GM18868 (cell line): ENCODE results near the gene PSKH1.
A peak's percentile ranks its signal among the peaks of the same experiment; 100 is the strongest.
"Not testable (repeated sequence)": the region's sequence is repeated elsewhere in the genome, so short reads cannot be mapped to it uniquely, and the experiment has no call there.

ENCODE experiments used
- ATAC-seq: cut with Tn5 transposase; IDR thresholded peaks from one replicate; pipeline ENCODE4 v1.9.1; 2021; ENCODE audit warnings: mild to moderate bottlenecking, moderate library complexity; ENCODE audit not compliant: unreplicated experiment

Gene PSKH1

GRCh38 chr16:67892899-67893742 lies at the start of gene PSKH1:
Gene PSKH1 (plus strand): TSS chr16:67893254. CDS start chr16:67908750, 15,496 bp downstream.
- peak; percentile 95 for ATAC-seq

DNA sequence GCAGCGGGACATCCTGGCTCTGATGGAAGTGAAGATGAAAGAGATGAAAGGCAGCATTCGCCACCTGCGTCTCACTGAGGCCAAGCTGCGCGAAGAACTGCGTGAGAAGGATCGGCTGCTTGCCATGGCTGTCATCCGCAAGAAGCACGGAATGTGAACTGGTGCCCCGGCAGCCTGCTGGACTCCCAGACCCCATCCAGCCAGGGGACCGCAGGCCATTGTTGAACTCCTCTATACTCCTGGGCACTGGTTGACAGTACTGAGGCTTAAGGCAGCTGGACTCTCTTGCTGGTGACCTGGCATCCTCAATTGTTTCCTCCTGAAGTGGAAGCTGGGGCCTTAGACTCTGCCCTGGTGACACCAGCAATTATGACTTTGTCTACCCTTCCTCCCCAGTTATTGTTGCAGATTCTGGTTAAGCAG lies 49.7 kb upstream of the PSKH1 start:
- ATAC-seq, result no peak

- no peak for ATAC-seq
These were observed 48.6 kb upstream of the PSKH1 start for GRCh38 chr16:67844497-67844896.

DNA sequence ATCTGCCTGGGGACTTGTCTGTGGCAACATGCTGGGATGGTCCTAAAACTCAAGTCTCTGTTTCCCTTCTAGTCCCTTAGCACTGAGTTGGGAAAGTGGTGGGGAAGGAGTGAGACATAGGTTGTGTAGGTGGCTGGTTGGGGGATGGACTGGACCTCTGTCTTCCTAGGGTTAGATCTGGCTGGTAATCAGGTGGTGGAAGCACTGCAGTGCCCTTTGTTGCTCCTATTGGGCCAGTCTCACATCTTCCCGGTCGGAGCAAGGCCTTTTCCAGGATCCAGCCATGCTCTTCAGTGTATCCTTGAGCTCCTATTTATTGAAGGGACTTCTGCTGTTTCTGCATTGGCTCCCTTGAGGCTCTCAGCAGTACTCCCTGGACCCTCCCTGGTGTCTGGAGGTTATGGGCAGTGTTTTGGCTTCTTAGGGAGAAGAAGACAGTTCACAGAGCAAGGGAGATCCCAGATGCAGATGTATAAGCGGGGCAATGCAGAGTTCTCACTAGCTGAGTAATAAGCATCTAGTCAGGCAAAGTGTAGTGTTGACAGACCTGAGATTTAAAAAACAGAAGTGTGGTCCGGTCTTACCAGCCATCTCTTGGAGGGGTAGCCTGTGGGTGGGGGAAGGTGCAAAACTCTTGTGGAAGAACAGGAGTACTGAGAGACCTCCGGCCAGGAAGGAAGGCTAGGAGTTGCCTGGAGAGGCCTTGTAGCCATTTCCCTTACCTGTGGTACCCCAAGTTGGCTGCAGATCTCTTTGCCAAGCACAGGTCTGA lies 47.6 kb upstream of the PSKH1 start:
- no peak for ATAC-seq

DNA sequence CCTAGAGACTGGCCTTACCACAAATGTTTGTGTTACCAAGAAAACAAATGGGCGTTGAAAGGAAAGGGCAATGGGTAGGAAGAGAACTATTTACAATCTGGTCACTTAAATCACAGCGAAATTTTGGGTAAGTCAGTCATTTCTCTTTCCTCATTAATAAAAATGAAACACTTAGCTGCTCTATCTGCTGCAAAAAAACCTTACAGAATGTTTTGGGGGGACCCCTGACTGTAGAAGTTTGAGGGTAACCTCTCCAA lies 47.1 kb upstream of the PSKH1 start:
- no peak for ATAC-seq

DNA sequence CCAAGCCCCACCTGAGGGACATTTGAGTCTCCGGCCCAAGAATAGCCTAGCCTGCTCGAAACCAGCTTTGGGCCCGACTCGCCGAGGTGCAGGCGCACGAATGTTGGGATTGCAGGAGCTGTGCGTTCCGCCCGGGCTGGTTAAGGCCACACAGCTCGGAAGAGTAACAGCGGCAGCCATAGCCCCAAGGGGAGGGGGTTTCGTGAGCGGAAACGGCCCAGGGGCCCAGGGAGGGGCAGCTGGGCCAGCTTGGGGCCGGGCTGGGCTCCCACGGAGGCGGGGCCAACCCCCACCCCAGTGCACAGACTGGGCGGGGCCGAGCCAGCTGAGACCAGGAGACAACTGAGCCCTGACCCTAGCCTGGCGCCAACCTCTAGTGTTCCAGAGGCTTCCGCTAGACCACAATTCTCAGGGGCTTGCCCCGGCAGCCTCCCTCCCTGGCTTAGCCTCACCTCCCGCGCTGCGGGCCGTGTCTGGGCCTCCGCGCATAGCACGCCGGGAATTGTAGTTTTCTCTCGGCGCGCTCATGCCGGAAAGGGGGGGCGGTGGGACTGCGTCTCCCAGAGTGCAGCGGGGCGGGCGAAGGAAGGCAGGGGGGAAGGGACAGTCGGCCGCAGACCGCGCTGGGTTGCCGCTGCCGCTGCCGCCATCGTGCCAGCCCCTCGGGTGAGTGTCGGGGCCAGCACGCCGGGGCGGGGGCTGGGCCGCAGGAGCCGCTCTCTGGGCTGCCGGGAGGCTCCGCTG lies 46.6 kb upstream of the PSKH1 start, which contains the start of gene NUTF2:
NUTF2 (plus strand) TSS at position 614 of the 744 bp plus-strand sequence. CDS start 18,198 bp downstream, outside the sequence.
- ATAC-seq, result peak; percentile 62

DNA sequence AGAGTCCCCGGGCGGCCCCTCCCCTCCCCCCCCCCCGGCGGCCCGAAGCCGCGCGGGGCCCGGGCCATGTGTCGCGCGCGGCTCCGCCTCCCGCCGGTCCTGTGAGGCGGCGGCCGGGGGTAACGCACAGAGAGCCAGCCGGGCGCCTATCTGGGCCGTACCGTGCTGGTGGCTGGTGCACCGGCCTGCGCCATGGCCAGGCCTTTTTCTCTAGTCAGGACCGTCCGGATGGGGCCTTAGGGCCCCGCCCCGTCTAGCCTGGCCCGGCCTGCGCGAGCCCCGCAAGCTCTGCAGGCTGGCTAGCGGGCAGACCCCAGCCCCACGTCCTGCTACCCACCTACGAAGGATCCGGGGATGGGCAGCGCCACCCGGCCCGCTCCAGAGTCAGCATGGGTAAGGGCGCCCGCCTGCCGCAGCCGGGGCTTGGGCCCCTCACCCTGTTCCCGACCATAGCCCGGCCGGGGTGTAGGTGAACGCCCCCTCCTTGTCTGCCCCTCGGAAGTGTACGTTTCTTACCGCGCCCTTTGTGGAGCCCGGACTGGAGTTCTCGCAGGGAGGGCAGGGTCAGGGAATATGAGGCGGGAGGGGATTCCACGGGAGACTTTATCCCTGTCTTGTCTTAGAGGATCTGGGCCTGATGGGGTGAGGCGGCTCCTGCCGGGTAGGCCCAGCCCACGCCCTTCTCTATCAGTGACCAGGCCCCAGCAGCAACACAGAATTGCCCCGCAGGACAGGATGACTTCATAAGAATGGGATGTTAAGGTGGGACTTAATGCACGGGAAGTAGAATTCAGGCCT lies 45.8 kb upstream of the PSKH1 start, which contains the start of gene CENPT:
CENPT (minus strand) TSS at position 630 of the 798 bp plus-strand sequence. CDS start 13,834 bp downstream, outside the sequence.
- peak; percentile 39 for ATAC-seq

GRCh38 chr16:67848118-67848517 lies 44.9 kb upstream of the PSKH1 start:
- no peak for ATAC-seq

DNA sequence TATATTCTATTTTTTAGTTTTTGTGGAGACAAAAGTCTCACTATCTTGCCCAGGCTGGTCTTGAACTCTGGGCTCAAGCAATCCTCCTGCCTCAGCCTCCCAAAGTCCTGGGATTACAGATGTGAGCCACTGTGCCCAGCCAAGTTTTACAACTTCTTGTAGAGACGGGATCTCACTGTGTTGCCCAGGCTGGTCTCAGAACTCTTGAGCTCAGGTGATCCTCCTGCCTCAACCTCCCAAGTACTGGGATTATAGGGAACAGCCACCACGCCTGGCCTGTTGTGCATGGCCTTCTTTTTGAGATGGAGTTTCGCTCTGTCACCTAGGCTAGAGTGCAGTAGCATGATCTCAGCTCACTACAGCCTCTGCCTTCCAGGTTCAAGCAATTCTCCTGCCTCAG lies 39.4 kb upstream of the PSKH1 start:
- ATAC-seq, result no peak

DNA sequence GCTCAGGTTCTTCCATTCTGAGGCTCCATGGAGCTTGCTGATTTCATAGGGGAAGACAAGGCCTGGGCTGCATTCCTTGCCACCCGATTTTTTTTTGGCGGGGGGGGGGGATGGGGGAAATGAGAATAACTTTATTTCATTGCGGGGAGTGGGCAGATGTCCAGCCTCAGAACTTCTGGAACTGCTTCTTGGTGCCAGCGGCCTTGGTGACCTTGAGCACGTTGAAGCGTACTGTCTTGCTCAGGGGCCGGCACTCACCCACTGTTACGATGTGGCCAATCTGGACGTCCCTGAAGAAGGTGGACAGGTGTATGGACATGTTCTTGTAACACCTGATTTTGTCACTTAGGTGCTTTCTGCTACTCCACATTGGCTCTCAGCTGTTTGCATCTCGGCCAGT lies 37.3 kb upstream of the PSKH1 start:
- ATAC-seq, result no peak

GRCh38 chr16:67856927-67857546 lies 36.0 kb upstream of the PSKH1 start:
- ATAC-seq, result no peak

DNA sequence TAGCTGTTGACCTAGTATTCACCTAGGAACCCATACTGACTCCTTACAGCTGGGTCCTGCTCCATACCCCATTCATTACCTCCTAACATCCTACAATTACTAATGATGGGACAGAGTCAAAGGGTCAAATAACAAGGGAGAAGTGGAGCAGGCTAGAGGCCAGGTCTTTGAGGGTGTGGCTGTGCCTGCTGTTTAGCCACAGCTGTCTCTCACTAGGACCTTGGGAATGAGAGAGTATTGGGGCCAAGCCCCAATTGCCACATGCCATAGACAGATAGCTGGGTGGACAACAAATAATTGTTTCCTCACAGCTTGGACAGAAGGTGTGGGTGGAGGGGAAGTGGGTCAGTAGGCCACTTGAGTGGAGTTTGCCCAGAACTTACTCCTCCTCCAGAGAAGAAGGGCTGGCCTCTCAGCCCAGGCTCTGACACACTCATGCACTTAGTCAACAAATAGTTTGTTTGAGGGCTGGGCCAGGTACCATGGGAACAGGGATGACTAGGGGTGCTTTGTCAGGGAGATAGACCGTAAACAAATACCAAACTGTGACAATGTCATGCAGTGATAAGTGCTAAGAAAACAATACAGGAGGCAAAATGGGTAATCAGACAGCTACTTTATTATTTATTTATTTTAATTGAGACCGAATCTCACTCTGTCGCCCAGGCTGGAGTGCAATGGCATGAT lies 35.4 kb upstream of the PSKH1 start:
- ATAC-seq, result no peak

DNA sequence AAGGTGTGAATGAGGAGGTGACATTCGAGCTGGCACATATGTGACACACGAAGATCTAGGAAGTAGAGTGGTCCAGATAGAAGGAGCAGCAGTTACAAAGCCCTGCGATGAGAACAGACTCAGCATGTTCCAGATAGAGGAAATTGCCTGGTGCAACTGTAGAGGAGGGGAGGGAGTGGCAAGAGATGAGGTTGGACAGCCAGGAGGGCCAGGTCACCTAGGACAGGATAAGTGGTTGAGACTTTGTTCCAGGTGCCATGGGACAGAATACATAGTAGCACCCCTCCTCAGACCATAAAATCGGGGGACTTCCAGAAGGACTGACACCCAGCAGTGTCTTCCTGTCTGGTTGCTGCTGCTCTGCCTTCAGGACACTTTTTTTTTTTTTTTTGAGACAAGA lies 34.6 kb upstream of the PSKH1 start:
- no peak for ATAC-seq

GRCh38 chr16:67860589-67861398 lies 32.3 kb upstream of the PSKH1 start:
- no peak for ATAC-seq

GRCh38 chr16:67861877-67862276 lies 31.2 kb upstream of the PSKH1 start:
- ATAC-seq, result no peak

DNA sequence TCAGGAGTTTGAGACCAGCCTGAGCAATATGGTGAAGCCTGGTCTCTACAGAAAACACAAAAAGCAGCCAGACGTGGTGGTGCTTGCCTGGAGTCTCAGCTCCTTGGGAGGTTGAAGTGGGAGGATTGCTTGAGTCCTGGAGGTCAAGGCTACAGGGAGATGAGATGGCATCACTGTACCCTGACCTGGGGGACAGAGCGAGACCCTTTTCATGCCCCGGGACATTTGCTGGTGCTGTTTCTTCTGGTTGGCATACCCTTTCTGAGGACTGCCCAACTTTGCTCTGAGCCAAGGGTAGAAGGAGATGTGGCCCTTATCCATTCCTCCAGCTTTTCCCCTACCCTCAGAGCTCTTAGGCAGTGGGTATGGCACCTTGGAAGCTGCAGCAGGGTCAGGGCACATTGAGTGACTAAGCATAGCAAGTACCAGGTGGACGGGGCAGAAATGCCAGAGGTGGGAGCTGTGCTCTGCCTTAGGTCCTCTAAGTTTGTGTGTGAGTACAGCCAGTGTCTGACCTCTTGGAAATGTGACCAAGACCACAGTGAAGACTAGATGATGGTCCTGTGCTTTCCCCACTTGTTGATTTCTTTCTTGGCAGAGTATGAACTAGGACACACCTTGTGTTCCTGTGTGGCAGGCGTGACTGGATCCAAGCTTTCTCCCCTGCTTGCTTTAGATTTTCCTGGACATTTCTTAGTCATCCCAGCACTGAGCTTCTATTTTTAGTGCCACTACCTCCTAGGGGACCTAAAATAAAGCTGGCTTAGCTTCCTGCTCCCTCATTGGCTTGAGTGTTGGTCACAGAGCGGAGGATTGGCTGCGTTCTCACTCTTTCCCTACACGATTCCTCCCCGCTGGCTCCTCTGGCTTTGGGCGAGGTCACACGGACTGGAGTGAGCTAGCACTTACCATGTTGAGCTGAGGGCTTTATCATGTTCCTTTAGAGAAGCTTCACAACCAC lies 30.2 kb upstream of the PSKH1 start:
- ATAC-seq, result no peak

- ATAC-seq, result not testable (repeated sequence)
These were observed 29.0 kb upstream of the PSKH1 start for GRCh38 chr16:67864044-67864443.

DNA sequence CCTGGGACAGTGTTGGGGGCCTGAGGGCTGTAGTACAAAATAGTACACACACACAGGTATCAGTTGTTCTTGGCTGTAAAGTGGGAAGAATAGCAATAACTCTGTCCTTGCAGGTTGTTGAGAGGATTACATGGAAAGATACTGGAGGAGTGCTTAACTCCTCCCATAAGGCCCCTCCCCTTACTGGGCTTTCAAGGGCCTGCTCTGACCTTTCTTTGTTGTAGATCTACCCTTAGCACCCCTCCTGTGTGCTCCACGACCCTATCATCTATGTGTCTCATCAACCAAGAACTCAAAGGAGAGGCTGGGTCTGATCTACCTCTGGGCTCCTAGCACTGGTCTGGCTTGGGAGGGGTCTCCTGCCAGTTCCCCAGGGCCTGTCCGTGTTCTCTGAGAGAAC lies 28.5 kb upstream of the PSKH1 start:
- no peak for ATAC-seq
